HepG2 (cell line): ENCODE measurements around the gene NDRG2. TPM values are rescaled to one million over a fixed set of nuclear protein-coding genes. Genes with fewer than 3 reads are reported as not detected.
A peak's percentile ranks its signal among the peaks of the same experiment; 100 is the strongest.

Source experiments
- CCDC6 ChIP-seq: sonication (generic); formaldehyde crosslinking; IDR thresholded peaks from 2 replicates; pipeline ENCODE4 v1.8.1; 2022; ENCODE audit warnings: mild to moderate bottlenecking, missing genetic modification reagents, moderate library complexity
- HDAC6 ChIP-seq: fragments of 200-600 bp; sonication (generic); IDR thresholded peaks from 2 replicates; pipeline ENCODE4 v1.7.0; 2017; ENCODE audit warnings: mild to moderate bottlenecking, antibody characterized with exemption, low read length, low read depth
- SNAI1 ChIP-seq: sonication (generic); formaldehyde crosslinking; IDR thresholded peaks from 2 replicates; pipeline ENCODE4 v1.5.0; 2020; ENCODE audit warnings: mild to moderate bottlenecking, missing genetic modification reagents, borderline replicate concordance
- SSRP1 ChIP-seq: IDR thresholded peaks from 2 replicates; pipeline ENCODE4 v1.6.1; 2016; ENCODE audit warnings: control low read depth
- TGIF2 ChIP-seq: IDR thresholded peaks from 2 replicates; pipeline ENCODE4 v1.6.1; 2016; ENCODE audit warnings: control low read depth, missing compliant biosample characterization
- ZC3H4 ChIP-seq: sonication (generic); formaldehyde crosslinking; IDR thresholded peaks from 2 replicates; pipeline ENCODE4 v1.4.0; 2020; ENCODE audit warnings: missing genetic modification reagents, borderline replicate concordance
- ZMYM4 ChIP-seq: sonication (generic); formaldehyde crosslinking; IDR thresholded peaks from 2 replicates; pipeline ENCODE4 v1.8.1; 2023; ENCODE audit warnings: mild to moderate bottlenecking, missing genetic modification reagents
- ZNF572 ChIP-seq: sonication (generic); formaldehyde crosslinking; IDR thresholded peaks from 2 replicates; pipeline ENCODE4 v1.5.1; 2020; ENCODE audit warnings: mild to moderate bottlenecking, missing genetic modification reagents
- ZNF777 ChIP-seq: sonication (generic); formaldehyde crosslinking; IDR thresholded peaks from 2 replicates; pipeline ENCODE4 v1.4.0; 2020; ENCODE audit warnings: missing genetic modification reagents
- polyA plus RNA-seq, 8 experiments: library from polyadenylated mRNA; depleted of rRNA in 3 of 8; stranded (reverse) in 7 of 8; unstranded in 1 of 8; fragments of >200 nt; fragmentation: Illumina TruSeq in 4 of 8; extraction: Trizol in 4 of 8; gene quantifications; 2 replicates each; pipeline versions ENCODE4 v1.2.1 to v1.2.3, GENCODE V29; 2011 to 2016; ENCODE audit warnings: low read depth in 4 of 8, missing spikeins in 1 of 8, mixed read lengths in 1 of 8; ENCODE audit not compliant: insufficient read depth in 1 of 8
- total RNA-seq, 5 experiments: library from RNA; depleted of rRNA; stranded (reverse); fragments of >200 nt; fragmentation: Illumina TruSeq; extraction: Trizol; gene quantifications; 2 replicates each; pipeline ENCODE4 v1.2.3, GENCODE V29; 2016; ENCODE audit warnings: low read depth in 1 of 5
- TF ChIP-seq, protein P1 (sequence below): sonication (generic); formaldehyde crosslinking; IDR thresholded peaks from 2 replicates; pipeline ENCODE4 v1.9.0; 2021; ENCODE audit warnings: mild to moderate bottlenecking, missing genetic modification reagents
- TF ChIP-seq, protein P2 (sequence below): sonication (generic); formaldehyde crosslinking; IDR thresholded peaks from 2 replicates; pipeline ENCODE4 v1.4.0; 2020; ENCODE audit warnings: missing genetic modification reagents, borderline replicate concordance
- TF ChIP-seq, protein P3 (sequence below): sonication (generic); formaldehyde crosslinking; IDR thresholded peaks from 2 replicates; pipeline ENCODE4 v1.4.0; 2020; ENCODE audit warnings: missing genetic modification reagents
- TF ChIP-seq, protein P4 (sequence below): sonication (generic); formaldehyde crosslinking; IDR thresholded peaks from 2 replicates; pipeline ENCODE4 v1.8.0; 2022; ENCODE audit warnings: mild to moderate bottlenecking, missing genetic modification reagents
- TF ChIP-seq, protein P5 (sequence below): sonication (generic); formaldehyde crosslinking; IDR thresholded peaks from 2 replicates; pipeline ENCODE4 v1.4.0; 2020; ENCODE audit warnings: low read depth, mild to moderate bottlenecking, missing genetic modification reagents

The NDRG2 gene
- total and polyA plus RNA-seq, 2 of the 13 experiments (the other 11 are each of a cell fraction or from before 2014, with no cell fraction given) = 27.2 to 189 TPM

DNA sequence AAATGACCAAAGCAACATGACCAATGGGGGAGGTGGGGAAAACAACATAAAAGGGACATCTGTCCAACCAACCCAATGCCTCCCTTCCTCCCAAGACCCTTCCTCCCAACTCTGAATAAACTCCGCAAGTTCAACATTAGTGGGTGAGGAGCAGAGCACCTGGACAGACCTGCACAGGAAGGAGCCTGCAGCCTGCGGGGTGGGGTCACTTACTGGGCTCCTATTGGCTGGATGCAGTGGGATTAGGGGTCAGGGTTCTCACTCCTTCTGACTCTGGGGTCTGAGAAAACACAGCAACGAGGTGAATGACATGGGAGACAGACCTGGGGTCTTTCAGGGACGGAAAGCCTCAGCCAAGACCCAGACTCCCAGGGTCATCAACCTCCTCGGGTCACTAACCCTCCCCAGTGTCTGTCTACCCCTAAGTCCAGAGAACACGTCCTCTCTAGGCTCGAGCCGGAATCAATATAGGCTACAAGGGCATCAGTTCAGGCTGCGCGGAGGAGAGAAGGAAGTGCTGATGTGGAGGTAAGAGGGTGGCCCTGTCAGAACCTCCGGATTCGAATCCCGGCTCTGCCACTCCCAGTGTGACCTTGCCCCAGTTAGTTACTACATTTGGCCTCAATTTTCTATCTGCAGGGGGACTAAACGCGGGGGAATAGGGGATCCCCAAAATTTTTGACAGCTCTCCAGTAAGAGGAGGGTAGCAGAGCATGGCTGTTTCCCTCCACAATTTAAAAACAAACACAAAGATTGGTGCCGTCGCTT, 860 bp downstream of the NDRG2 start (continued):
- TF ChIP-seq ZNF777 (CRISPR knock-in tag) (no peak), ZMYM4 (CRISPR knock-in tag) (no peak), HDAC6 (no peak), CCDC6 (CRISPR knock-in tag) (peak; percentile 31; the same call in 1 of the 2 replicates), ZC3H4 (CRISPR knock-in tag) (no peak), SSRP1 (CRISPR knock-in tag) (no peak), TGIF2 (CRISPR knock-in tag) (0 out of 2 replicates have a peak, but pooled peaks have one; percentile 27), ZNF572 (CRISPR knock-in tag) (no peak), SNAI1 (CRISPR knock-in tag) (no peak; the same call in 1 of the 2 replicates)
- TF ChIP-seq, protein P1, sequence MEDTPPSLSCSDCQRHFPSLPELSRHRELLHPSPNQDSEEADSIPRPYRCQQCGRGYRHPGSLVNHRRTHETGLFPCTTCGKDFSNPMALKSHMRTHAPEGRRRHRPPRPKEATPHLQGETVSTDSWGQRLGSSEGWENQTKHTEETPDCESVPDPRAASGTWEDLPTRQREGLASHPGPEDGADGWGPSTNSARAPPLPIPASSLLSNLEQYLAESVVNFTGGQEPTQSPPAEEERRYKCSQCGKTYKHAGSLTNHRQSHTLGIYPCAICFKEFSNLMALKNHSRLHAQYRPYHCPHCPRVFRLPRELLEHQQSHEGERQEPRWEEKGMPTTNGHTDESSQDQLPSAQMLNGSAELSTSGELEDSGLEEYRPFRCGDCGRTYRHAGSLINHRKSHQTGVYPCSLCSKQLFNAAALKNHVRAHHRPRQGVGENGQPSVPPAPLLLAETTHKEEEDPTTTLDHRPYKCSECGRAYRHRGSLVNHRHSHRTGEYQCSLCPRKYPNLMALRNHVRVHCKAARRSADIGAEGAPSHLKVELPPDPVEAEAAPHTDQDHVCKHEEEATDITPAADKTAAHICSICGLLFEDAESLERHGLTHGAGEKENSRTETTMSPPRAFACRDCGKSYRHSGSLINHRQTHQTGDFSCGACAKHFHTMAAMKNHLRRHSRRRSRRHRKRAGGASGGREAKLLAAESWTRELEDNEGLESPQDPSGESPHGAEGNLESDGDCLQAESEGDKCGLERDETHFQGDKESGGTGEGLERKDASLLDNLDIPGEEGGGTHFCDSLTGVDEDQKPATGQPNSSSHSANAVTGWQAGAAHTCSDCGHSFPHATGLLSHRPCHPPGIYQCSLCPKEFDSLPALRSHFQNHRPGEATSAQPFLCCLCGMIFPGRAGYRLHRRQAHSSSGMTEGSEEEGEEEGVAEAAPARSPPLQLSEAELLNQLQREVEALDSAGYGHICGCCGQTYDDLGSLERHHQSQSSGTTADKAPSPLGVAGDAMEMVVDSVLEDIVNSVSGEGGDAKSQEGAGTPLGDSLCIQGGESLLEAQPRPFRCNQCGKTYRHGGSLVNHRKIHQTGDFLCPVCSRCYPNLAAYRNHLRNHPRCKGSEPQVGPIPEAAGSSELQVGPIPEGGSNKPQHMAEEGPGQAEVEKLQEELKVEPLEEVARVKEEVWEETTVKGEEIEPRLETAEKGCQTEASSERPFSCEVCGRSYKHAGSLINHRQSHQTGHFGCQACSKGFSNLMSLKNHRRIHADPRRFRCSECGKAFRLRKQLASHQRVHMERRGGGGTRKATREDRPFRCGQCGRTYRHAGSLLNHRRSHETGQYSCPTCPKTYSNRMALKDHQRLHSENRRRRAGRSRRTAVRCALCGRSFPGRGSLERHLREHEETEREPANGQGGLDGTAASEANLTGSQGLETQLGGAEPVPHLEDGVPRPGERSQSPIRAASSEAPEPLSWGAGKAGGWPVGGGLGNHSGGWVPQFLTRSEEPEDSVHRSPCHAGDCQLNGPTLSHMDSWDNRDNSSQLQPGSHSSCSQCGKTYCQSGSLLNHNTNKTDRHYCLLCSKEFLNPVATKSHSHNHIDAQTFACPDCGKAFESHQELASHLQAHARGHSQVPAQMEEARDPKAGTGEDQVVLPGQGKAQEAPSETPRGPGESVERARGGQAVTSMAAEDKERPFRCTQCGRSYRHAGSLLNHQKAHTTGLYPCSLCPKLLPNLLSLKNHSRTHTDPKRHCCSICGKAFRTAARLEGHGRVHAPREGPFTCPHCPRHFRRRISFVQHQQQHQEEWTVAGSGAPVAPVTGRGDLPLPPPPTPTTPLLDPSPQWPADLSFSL (CRISPR knock-in tag) = no peak
- TF ChIP-seq, protein P2, sequence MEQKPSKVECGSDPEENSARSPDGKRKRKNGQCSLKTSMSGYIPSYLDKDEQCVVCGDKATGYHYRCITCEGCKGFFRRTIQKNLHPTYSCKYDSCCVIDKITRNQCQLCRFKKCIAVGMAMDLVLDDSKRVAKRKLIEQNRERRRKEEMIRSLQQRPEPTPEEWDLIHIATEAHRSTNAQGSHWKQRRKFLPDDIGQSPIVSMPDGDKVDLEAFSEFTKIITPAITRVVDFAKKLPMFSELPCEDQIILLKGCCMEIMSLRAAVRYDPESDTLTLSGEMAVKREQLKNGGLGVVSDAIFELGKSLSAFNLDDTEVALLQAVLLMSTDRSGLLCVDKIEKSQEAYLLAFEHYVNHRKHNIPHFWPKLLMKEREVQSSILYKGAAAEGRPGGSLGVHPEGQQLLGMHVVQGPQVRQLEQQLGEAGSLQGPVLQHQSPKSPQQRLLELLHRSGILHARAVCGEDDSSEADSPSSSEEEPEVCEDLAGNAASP (CRISPR knock-in tag) = peak; percentile 44; the same call in 1 of the 2 replicates
- TF ChIP-seq, protein P3, sequence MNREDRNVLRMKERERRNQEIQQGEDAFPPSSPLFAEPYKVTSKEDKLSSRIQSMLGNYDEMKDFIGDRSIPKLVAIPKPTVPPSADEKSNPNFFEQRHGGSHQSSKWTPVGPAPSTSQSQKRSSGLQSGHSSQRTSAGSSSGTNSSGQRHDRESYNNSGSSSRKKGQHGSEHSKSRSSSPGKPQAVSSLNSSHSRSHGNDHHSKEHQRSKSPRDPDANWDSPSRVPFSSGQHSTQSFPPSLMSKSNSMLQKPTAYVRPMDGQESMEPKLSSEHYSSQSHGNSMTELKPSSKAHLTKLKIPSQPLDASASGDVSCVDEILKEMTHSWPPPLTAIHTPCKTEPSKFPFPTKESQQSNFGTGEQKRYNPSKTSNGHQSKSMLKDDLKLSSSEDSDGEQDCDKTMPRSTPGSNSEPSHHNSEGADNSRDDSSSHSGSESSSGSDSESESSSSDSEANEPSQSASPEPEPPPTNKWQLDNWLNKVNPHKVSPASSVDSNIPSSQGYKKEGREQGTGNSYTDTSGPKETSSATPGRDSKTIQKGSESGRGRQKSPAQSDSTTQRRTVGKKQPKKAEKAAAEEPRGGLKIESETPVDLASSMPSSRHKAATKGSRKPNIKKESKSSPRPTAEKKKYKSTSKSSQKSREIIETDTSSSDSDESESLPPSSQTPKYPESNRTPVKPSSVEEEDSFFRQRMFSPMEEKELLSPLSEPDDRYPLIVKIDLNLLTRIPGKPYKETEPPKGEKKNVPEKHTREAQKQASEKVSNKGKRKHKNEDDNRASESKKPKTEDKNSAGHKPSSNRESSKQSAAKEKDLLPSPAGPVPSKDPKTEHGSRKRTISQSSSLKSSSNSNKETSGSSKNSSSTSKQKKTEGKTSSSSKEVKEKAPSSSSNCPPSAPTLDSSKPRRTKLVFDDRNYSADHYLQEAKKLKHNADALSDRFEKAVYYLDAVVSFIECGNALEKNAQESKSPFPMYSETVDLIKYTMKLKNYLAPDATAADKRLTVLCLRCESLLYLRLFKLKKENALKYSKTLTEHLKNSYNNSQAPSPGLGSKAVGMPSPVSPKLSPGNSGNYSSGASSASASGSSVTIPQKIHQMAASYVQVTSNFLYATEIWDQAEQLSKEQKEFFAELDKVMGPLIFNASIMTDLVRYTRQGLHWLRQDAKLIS = no peak
- TF ChIP-seq, protein P4, sequence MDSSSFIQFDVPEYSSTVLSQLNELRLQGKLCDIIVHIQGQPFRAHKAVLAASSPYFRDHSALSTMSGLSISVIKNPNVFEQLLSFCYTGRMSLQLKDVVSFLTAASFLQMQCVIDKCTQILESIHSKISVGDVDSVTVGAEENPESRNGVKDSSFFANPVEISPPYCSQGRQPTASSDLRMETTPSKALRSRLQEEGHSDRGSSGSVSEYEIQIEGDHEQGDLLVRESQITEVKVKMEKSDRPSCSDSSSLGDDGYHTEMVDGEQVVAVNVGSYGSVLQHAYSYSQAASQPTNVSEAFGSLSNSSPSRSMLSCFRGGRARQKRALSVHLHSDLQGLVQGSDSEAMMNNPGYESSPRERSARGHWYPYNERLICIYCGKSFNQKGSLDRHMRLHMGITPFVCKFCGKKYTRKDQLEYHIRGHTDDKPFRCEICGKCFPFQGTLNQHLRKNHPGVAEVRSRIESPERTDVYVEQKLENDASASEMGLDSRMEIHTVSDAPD (CRISPR knock-in tag) = no peak
- TF ChIP-seq, protein P5, sequence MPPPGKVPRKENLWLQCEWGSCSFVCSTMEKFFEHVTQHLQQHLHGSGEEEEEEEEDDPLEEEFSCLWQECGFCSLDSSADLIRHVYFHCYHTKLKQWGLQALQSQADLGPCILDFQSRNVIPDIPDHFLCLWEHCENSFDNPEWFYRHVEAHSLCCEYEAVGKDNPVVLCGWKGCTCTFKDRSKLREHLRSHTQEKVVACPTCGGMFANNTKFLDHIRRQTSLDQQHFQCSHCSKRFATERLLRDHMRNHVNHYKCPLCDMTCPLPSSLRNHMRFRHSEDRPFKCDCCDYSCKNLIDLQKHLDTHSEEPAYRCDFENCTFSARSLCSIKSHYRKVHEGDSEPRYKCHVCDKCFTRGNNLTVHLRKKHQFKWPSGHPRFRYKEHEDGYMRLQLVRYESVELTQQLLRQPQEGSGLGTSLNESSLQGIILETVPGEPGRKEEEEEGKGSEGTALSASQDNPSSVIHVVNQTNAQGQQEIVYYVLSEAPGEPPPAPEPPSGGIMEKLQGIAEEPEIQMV = no peak
